ENCODE data around the gene OLFM4. TPM values are rescaled to one million over a fixed set of nuclear protein-coding genes. Genes with fewer than 3 reads are reported as not detected.

OLFM4 gene
- total and polyA plus RNA-seq, 2 of the 8 experiments (the other 6 are each of a cell fraction or from before 2014, with no cell fraction given), result not detected

DNA sequence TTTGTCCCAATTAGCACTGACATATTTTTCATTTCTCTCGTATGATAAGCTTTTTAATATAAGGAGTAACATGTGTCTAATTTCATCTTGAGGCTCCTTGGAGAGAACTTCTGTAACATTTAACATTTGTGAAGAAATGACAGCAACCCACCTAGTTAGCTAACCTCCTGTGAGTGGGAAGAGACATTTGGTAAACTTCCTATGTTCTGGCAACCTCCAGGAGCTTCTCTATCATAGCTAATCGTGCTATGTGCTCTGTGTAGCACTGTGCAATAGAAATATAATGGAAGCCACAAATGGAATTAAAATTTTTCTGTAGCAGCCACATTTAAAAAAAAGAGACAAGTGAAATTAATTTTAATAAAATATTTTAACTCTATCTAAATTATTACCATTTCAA is 5.4 kb upstream of the OLFM4 start:
- no peaks in the 10 kb centered on the region for H3K36me3 ChIP-seq (ENCODE audit: control insufficient read depth in 2 of 4, insufficient read depth in 4 of 4, low read length in 3 of 4)
- H2BK5ac ChIP-seq (ENCODE audit: low read depth, low read length), result no peak overlapping the region
- no peak overlapping the region for H2BK12ac ChIP-seq (ENCODE audit: low read depth, low read length)
- no peak overlapping the region for H2BK15ac ChIP-seq (ENCODE audit: low read length)
- H3K4ac ChIP-seq (replicated peaks; ENCODE audit: insufficient read length, low read depth, low read length), result no peak overlapping the region
- no peaks in the 10 kb centered on the region for H3K9me3 ChIP-seq (ENCODE audit: insufficient read depth in 2 of 2, low read depth in 1 of 2, low read length in 1 of 2)
- no peak overlapping the region for H3K14ac ChIP-seq (ENCODE audit: insufficient read length)
- no peak overlapping the region for H4K91ac ChIP-seq (replicated peaks; ENCODE audit: insufficient read length, low read length)
- H2AFZ ChIP-seq (ENCODE audit: low read length), result no peak overlapping the region
- H3K4me2 ChIP-seq (ENCODE audit: insufficient read depth in 1 of 2, low read depth in 2 of 2, low read length in 2 of 2), result no peak overlapping the region
- no peak overlapping the region for H2BK20ac ChIP-seq (ENCODE audit: low read length)
- no peaks in the 10 kb centered on the region for H3K23me2 ChIP-seq (ENCODE audit: low read depth, low read length)
- H3K4me1 ChIP-seq (replicated peaks in 1 of 4; ENCODE audit: control insufficient read depth in 3 of 4, insufficient read depth in 4 of 4, low read length in 3 of 4), result peaks cover 0 to 5% (median 0%) of the 10 kb centered on the region in 4 experiments; a peak in 3 of 7 replicates
- H4K20me1 ChIP-seq (replicated peaks in 1 of 2; ENCODE audit: control insufficient read depth in 1 of 2, insufficient read depth in 2 of 2, low read length in 2 of 2), result no peaks in the 10 kb centered on the region
- no peak overlapping the region for H3K23ac ChIP-seq (ENCODE audit: insufficient read length)
- TF ChIP-seq HDAC2 (IDR thresholded peaks at IDR 0.05; ENCODE audit: borderline replicate concordance in 1 of 2, low read depth in 2 of 2, low read length in 2 of 2) (no peak), POLR2A (IDR thresholded peaks at IDR 0.05; ENCODE audit: control extremely low read depth in 1 of 2, low read depth in 2 of 2, low read length in 2 of 2) (no peak), POLR2AphosphoS5 (IDR thresholded peaks at IDR 0.05; ENCODE audit: low read depth, low read length) (no peak), TCF12 (IDR thresholded peaks at IDR 0.05; ENCODE audit: low read depth, low read length) (no peak), TEAD4 (IDR thresholded peaks at IDR 0.05; ENCODE audit: low read depth, low read length) (no peak), CTBP2 (IDR thresholded peaks at IDR 0.05; ENCODE audit: borderline replicate concordance, insufficient read depth, insufficient read length, low read length) (no peak), SP4 (IDR thresholded peaks at IDR 0.05; ENCODE audit: low read length) (no peak), ATF3 (IDR thresholded peaks at IDR 0.05; ENCODE audit: insufficient read depth, low read depth, low read length) (no peak), JUND (IDR thresholded peaks at IDR 0.05; ENCODE audit: low read length) (no peak), FOSL1 (IDR thresholded peaks at IDR 0.05; ENCODE audit: insufficient read depth, low read depth, low read length) (no peak), POU5F1 (IDR thresholded peaks at IDR 0.05; ENCODE audit: low read depth, low read length) (no peak), MAFK (IDR thresholded peaks at IDR 0.05; ENCODE audit: low read depth, low read length) (no peak), CEBPB (IDR thresholded peaks at IDR 0.05; ENCODE audit: low read depth, low read length) (no peak), BACH1 (IDR thresholded peaks at IDR 0.05; ENCODE audit: low read length) (no peak), BCL11A (IDR thresholded peaks at IDR 0.05; ENCODE audit: low read depth in 2 of 2, low read length in 2 of 2) (no peak)
- H2BK120ac ChIP-seq (replicated peaks; ENCODE audit: low read depth, low read length), result no peak overlapping the region
- no peak overlapping the region for H4K5ac ChIP-seq (ENCODE audit: insufficient read length, low read depth, low read length)
- DNase-seq (ENCODE audit: low read depth in 1 of 2, low spot score in 2 of 2) (no peak), FAIRE-seq (no peak)
- no peak overlapping the region for H3K27ac ChIP-seq (ENCODE audit: low read depth, low read length)
- POLR2A ChIA-PET (ENCODE audit: partially characterized antibody), result no interaction called here
- H3K79me1 ChIP-seq (ENCODE audit: low read depth, low read length), result no peaks in the 10 kb centered on the region
- H3K9ac ChIP-seq (replicated peaks in 1 of 4; ENCODE audit: extremely low read depth in 1 of 4, low read depth in 3 of 4, low read length in 3 of 4), result no peak overlapping the region
- no peak overlapping the region for H3K18ac ChIP-seq (ENCODE audit: extremely low read depth, low read length)
- H2AK5ac ChIP-seq (ENCODE audit: low read depth, low read length), result no peak overlapping the region
- 91% methylated on average over 2 of the region's 2 CpGs; no CpG with 5 or more reads in 1 of the 2 experiments for WGBS, 2 experiments (ENCODE audit: extremely low coverage in 1 of 2, insufficient coverage in 1 of 2, insufficient read length in 1 of 2, insufficient replicate concordance in 2 of 2, low coverage in 1 of 2, low lambda C conversion rate in 2 of 2, missing lambda C conversion rate in 1 of 2)
- CTCF ChIA-PET (ENCODE audit: partially characterized antibody), result interaction anchor here (0.7 to 1.2 kb wide), 5 partner anchors 10 to 178 kb away, joined by 3 to 6 read pairs (median 3); no protein-coding TSS in a partner anchor
- no peaks in the 10 kb centered on the region for H3K79me2 ChIP-seq (ENCODE audit: control insufficient read depth in 1 of 2, insufficient read depth in 2 of 2, low read length in 2 of 2)
- no peaks in the 10 kb centered on the region for H3K27me3 ChIP-seq (replicated peaks in 1 of 4; ENCODE audit: control insufficient read depth in 3 of 4, extremely low read depth in 1 of 4, insufficient read depth in 3 of 4, low read length in 3 of 4)
- no peak overlapping the region for H4K8ac ChIP-seq (ENCODE audit: extremely low read depth, insufficient read depth, low read length)
- H3K4me3 ChIP-seq (ENCODE audit: extremely low read depth in 1 of 4, insufficient read depth in 2 of 4, low read depth in 3 of 4, low read length in 4 of 4), result no peak overlapping the region
- H3K56ac ChIP-seq (replicated peaks; ENCODE audit: insufficient read length, low read depth, low read length), result no peak overlapping the region
